Stomach (tissue), 9 donors: Measurements from ENCODE around the gene PLCH1. TPM values are rescaled to one million over a fixed set of nuclear protein-coding genes. Genes with fewer than 3 reads are reported as not detected.

ENCODE experiments used
- DNase-seq, 2 donors: peaks; one replicate each; pipeline versions ENCODE4 v3.0.0 to v3.0.0-alpha.2; 2013 to 2019
- H3K27ac ChIP-seq, 5 donors: fragments of 200-600 bp in 4 of 5; sonication (generic) in 4 of 5; one replicate each; pipeline ENCODE4 v1.5.1; 2013 to 2019; ENCODE audit warnings: mild to moderate bottlenecking in 1 of 5, moderate library complexity in 1 of 5
- H3K27me3 ChIP-seq, 3 donors: fragments of 200-600 bp; sonication (generic); one replicate each; pipeline ENCODE4 v1.5.1; 2017 to 2019; ENCODE audit warnings: mixed run types in 1 of 3
- H3K36me3 ChIP-seq, 4 donors: fragments of 200-600 bp; sonication (generic); 1 replicate in 3 of 4; 2 replicates in 1 of 4; pipeline ENCODE4 v1.5.1; 2016 to 2019
- H3K4me1 ChIP-seq, 4 donors: fragments of 200-600 bp; sonication (generic); one replicate each; pipeline ENCODE4 v1.5.1; 2016 to 2019
- H3K4me3 ChIP-seq, 4 donors: fragments of 200-600 bp; sonication (generic) in 3 of 4; one replicate each; pipeline ENCODE4 v1.5.1; 2016 to 2019; ENCODE audit warnings: mild to moderate bottlenecking in 1 of 4
- H3K9me3 ChIP-seq, 4 donors: fragments of 200-600 bp; sonication (generic); one replicate each; pipeline ENCODE4 v1.5.1; 2016 to 2019
- CTCF ChIP-seq, 7 experiments: fragments of 450-650 bp in 4 of 7; fragments of 200-600 bp in 3 of 7; sonication (generic) in 3 of 7; IDR thresholded peaks; one replicate each; pipeline ENCODE4 v1.5.1; 2016 to 2019; ENCODE audit warnings: antibody characterized with exemption in 7 of 7, control low read depth in 2 of 7, mild to moderate bottlenecking in 1 of 7
- EP300 ChIP-seq: sonication (generic); formaldehyde crosslinking; IDR thresholded peaks from one replicate; pipeline ENCODE4 v1.6.1; 2017; ENCODE audit warnings: antibody characterized with exemption
- POLR2A ChIP-seq, 4 donors: fragments of 450-650 bp; IDR thresholded peaks; one replicate each; pipeline ENCODE4 v1.6.1; 2016; ENCODE audit warnings: antibody characterized with exemption in 4 of 4, control low read depth in 2 of 4, mild to moderate bottlenecking in 1 of 4, moderate library complexity in 1 of 4
- POLR2AphosphoS5 ChIP-seq, 3 donors: sonication (generic); formaldehyde crosslinking; IDR thresholded peaks; one replicate each; pipeline ENCODE4 v1.6.1; 2016; ENCODE audit warnings: antibody characterized with exemption in 3 of 3
- WGBS, 5 donors: extraction: QIAGEN DNeasy Blood & Tissue Kit in 3 of 5; methylation state at CpG; one replicate each; pipeline versions ENCODE4 v1.1.5 to v1.1.7; 2013 to 2018; 5-methylcytosine and 5-hydroxymethylcytosine counted together
- intact Hi-C: fragments of 100-400 bp; cut with DNase I; formaldehyde crosslinking; loops from one replicate; pipeline ENCODE4 v1.15.1; 2023; ENCODE audit warnings: low total_unique reads
- polyA plus RNA-seq, 3 donors: library from polyadenylated mRNA; stranded (reverse); fragments of 200-250 nt; gene quantifications; one replicate each; pipeline ENCODE4 v1.2.3, GENCODE V29; 2013
- total RNA-seq, 5 donors: library from RNA; depleted of rRNA; stranded (reverse); fragments of >200 nt; gene quantifications; one replicate each; pipeline versions ENCODE4 v1.1.0 to v1.2.3, GENCODE V29; 2014 to 2016
- donor health status: healthy with polysubstance abuse.
- donor health status: Bipolar disorder and iron deficiency.
- donor health status: healthy.

The PLCH1 gene
- total and polyA plus RNA-seq, 8 donors: 0.75 to 18.8 (median 3.3) TPM

DNA sequence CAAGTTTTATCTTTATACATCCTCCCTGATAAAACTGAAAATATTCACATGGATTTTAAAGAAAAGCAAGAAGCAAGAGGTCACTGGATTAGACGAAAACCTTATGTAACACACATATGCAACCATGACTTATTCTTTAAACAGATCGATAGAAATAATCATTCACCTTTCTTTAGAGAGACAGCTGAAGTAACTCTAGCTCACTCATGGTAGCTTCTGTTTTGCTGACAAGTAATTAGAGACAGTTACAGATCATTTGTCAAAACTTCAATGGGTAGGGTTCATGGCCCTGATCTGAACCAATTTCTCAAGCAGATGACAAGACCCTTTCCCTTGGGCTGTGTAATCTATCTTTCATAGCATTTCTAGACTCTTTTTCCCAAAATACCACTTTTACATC, 74.5 kb downstream of the PLCH1 start:
- whole genome bisulfite sequencing, 5 donors: 68 to 85% (median 72%) methylated on average over 2 of the region's 2 CpGs
- no peaks in the 10 kb centered on the region for H3K27me3 ChIP-seq
- H3K4me3 ChIP-seq: no peak overlapping the region

DNA sequence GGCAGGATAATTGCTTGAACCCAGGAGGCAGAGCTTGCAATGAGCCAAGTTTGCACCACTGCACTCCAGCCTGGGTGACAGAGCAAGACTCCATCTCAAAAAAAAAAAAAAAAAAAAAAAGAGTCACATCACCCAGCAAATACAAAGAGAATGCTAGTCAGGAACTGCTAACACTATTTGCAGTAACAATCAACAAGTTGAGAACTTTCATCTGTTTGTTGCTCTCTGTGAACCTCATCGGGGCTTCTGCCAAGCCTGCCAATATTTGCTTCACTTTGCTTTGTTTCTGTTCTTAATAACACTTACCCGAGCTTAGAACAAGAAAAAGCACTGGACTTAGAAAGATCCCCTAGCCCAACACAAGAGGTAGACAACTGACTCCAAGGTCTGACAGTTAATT, 76.9 kb downstream of the PLCH1 start:
- Histone ChIP-seq H3K36me3 (no peaks in the 10 kb centered on the region), H3K4me1 (peaks cover 5 to 30% (median 21%) of the 10 kb centered on the region in 4 donors), H3K4me3 (no peak overlapping the region), H3K27ac (no peak overlapping the region), H3K9me3 (no peaks in the 10 kb centered on the region), H3K27me3 (no peaks in the 10 kb centered on the region)
- intact Hi-C loops: no loop called here
- WGBS, 5 donors: 14 to 38% (median 26%) methylated on average over 2 of the region's 2 CpGs
- TF ChIP-seq EP300: no peak
- TF ChIP-seq POLR2A (IDR thresholded peaks at IDR 0.05): no peak
- no peak for TF ChIP-seq CTCF (IDR thresholded peaks at IDR 0.05)
- TF ChIP-seq POLR2AphosphoS5 (IDR thresholded peaks at IDR 0.05): no peak
- DNase-seq: no peak

More for the DNA sequence above, 74.5 kb downstream of the PLCH1 start:
- H3K27ac ChIP-seq: no peak overlapping the region
- intact Hi-C loops: no loop called here
- H3K4me1 ChIP-seq: peaks cover 2 to 8% (median 3%) of the 10 kb centered on the region in 4 donors
- no peaks in the 10 kb centered on the region for H3K9me3 ChIP-seq
- H3K36me3 ChIP-seq: no peaks in the 10 kb centered on the region
- TF ChIP-seq POLR2AphosphoS5 (IDR thresholded peaks at IDR 0.05): no peak
- TF ChIP-seq EP300: no peak
- TF ChIP-seq POLR2A (IDR thresholded peaks at IDR 0.05): no peak
- TF ChIP-seq CTCF (IDR thresholded peaks at IDR 0.05): no peak
- no peak for DNase-seq

- DNase-seq: peak; percentile 54 to 72
- peaks cover 10 to 36% (median 28%) of the 10 kb centered on the region in 4 donors for H3K4me1 ChIP-seq
- H3K36me3 ChIP-seq: no peaks in the 10 kb centered on the region
- H3K27ac ChIP-seq: peak overlapping the region; percentile 62 to 93 (median 79)
- WGBS, 5 donors: 21 to 40% (median 31%) methylated on average over 4 of the region's 4 CpGs
- H3K4me3 ChIP-seq: no peak overlapping the region
- TF ChIP-seq POLR2AphosphoS5 (IDR thresholded peaks at IDR 0.05) (peak in 2 of 3 donors; percentile 49 to 52), CTCF (IDR thresholded peaks at IDR 0.05) (no peak)
- no peaks in the 10 kb centered on the region for H3K27me3 ChIP-seq
- no peaks in the 10 kb centered on the region for H3K9me3 ChIP-seq
- intact Hi-C loops: no loop called here
Observed at GRCh38 chr3:155664925-155665695, 79.8 kb downstream of the PLCH1 start.

GRCh38 chr3:155663467-155664212, 81.2 kb downstream of the PLCH1 start:
- Histone ChIP-seq H3K4me1 (peaks cover 10 to 36% (median 28%) of the 10 kb centered on the region in 4 donors), H3K4me3 (no peak overlapping the region), H3K27me3 (no peaks in the 10 kb centered on the region), H3K36me3 (no peaks in the 10 kb centered on the region), H3K9me3 (no peaks in the 10 kb centered on the region), H3K27ac (peak overlapping the region in 4 of 5 donors; percentile 52 to 81 (median 76))
- DNase-seq: no peak
- TF ChIP-seq POLR2AphosphoS5 (IDR thresholded peaks at IDR 0.05): no peak
- no peak for TF ChIP-seq CTCF (IDR thresholded peaks at IDR 0.05)
- no peak for TF ChIP-seq POLR2A (IDR thresholded peaks at IDR 0.05)
- no peak for TF ChIP-seq EP300
- intact Hi-C loops: no loop called here
- 61 to 70% (median 69%) methylated on average over 3 of the region's 3 CpGs for WGBS, 5 donors
